Measurements from ENCODE around the gene BRSK1. TPM values are rescaled to one million over a fixed set of nuclear protein-coding genes. Genes with fewer than 3 reads are reported as not detected.
A peak's percentile ranks its signal among the peaks of the same experiment; 100 is the strongest.

BRSK1 gene
- total and polyA plus RNA-seq, 2 of the 8 experiments (the other 6 are each of a cell fraction or from before 2014, with no cell fraction given), result 27.6 to 32.7 TPM

- H3K27me3 ChIP-seq (replicated peaks in 1 of 4; ENCODE audit: control insufficient read depth in 3 of 4, extremely low read depth in 1 of 4, insufficient read depth in 3 of 4, low read length in 3 of 4), result peaks cover 0 to under 1% (median 0%) of the 10 kb centered on the region in 4 experiments; a peak in 1 of 7 replicates
- TF ChIP-seq MAX (IDR thresholded peaks at IDR 0.05), result peak; percentile 72
- TF ChIP-seq USF2 (IDR thresholded peaks at IDR 0.05; ENCODE audit: low read length), result no peak
- TF ChIP-seq, protein P1, sequence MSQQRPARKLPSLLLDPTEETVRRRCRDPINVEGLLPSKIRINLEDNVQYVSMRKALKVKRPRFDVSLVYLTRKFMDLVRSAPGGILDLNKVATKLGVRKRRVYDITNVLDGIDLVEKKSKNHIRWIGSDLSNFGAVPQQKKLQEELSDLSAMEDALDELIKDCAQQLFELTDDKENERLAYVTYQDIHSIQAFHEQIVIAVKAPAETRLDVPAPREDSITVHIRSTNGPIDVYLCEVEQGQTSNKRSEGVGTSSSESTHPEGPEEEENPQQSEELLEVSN (IDR thresholded peaks at IDR 0.05), result peak; percentile 46; the same call in 1 of the 2 replicates
- CTCF ChIA-PET (ENCODE audit: partially characterized antibody), result interaction anchor here (0.6 to 2.0 kb wide), 5 partner anchors 8 to 76 kb away, joined by 3 to 9 read pairs (median 3); no protein-coding TSS in a partner anchor
- H3K23ac ChIP-seq (ENCODE audit: insufficient read length), result no peak overlapping the region
- H4K91ac ChIP-seq (replicated peaks; ENCODE audit: insufficient read length, low read length), result peak overlapping the region; percentile 34
- H2AK5ac ChIP-seq (ENCODE audit: low read depth, low read length), result peak overlapping the region; percentile 83; the same call in 1 of the 2 replicates
- peak overlapping the region; percentile 10 for H3K18ac ChIP-seq (ENCODE audit: extremely low read depth, low read length)
- POLR2A ChIA-PET (ENCODE audit: partially characterized antibody), result interaction anchor here (0.6 to 4.1 kb wide), 10 partner anchors 8 to 66 kb away, joined by 3 to 30 read pairs (median 4); partner anchors contain the start of genes GARIN5B and UBE2S
- H3K36me3 ChIP-seq (ENCODE audit: control insufficient read depth in 2 of 4, insufficient read depth in 4 of 4, low read length in 3 of 4), result peaks cover 0 to 38% (median 18%) of the 10 kb centered on the region in 4 experiments; a peak in 4 of 8 replicates
- peak overlapping the region; percentile 0 for H4K5ac ChIP-seq (ENCODE audit: insufficient read length, low read depth, low read length)
- H2BK12ac ChIP-seq (ENCODE audit: low read depth, low read length), result peak overlapping the region; percentile 32; the same call in 1 of the 2 replicates
- DNase-seq (ENCODE audit: low read depth in 1 of 2, low spot score in 2 of 2) (no peak), FAIRE-seq (no peak)
- H2BK15ac ChIP-seq (ENCODE audit: low read length), result peak overlapping the region; percentile 92
- H3K4me1 ChIP-seq (replicated peaks in 1 of 4; ENCODE audit: control insufficient read depth in 3 of 4, insufficient read depth in 4 of 4, low read length in 3 of 4), result peaks cover 0 to 23% (median 10%) of the 10 kb centered on the region in 4 experiments; a peak in 6 of 7 replicates
- H4K20me1 ChIP-seq (replicated peaks in 1 of 2; ENCODE audit: control insufficient read depth in 1 of 2, insufficient read depth in 2 of 2, low read length in 2 of 2), result peaks cover 0 to 6% of the 10 kb centered on the region in 2 experiments
- H2BK20ac ChIP-seq (ENCODE audit: low read length), result 0 out of 2 replicates have a peak overlapping the region, but pooled peaks have one; percentile 66
- peaks cover 5% of the 10 kb centered on the region; the same call in 1 of the 2 replicates for H3K79me1 ChIP-seq (ENCODE audit: low read depth, low read length)
- peak overlapping the region; percentile 96 for H3K4ac ChIP-seq (replicated peaks; ENCODE audit: insufficient read length, low read depth, low read length)
- peak overlapping the region; percentile 79 to 94 for H3K4me2 ChIP-seq (ENCODE audit: insufficient read depth in 1 of 2, low read depth in 2 of 2, low read length in 2 of 2)
- 85% methylated on average over 17 of the region's 50 CpGs; no CpG with 5 or more reads in 1 of the 2 experiments for WGBS, 2 experiments (ENCODE audit: extremely low coverage in 1 of 2, insufficient coverage in 1 of 2, insufficient read length in 1 of 2, insufficient replicate concordance in 2 of 2, low coverage in 1 of 2, low lambda C conversion rate in 2 of 2, missing lambda C conversion rate in 1 of 2)
- peaks cover 0 to 3% of the 10 kb centered on the region in 2 experiments; a peak in 1 of 4 replicates for H3K79me2 ChIP-seq (ENCODE audit: control insufficient read depth in 1 of 2, insufficient read depth in 2 of 2, low read length in 2 of 2)
- no peak overlapping the region for H2AFZ ChIP-seq (ENCODE audit: low read length)
- no peak overlapping the region; a peak in 1 of 7 replicates for H3K9ac ChIP-seq (replicated peaks in 1 of 4; ENCODE audit: extremely low read depth in 1 of 4, low read depth in 3 of 4, low read length in 3 of 4)
- no peak overlapping the region for H3K56ac ChIP-seq (replicated peaks; ENCODE audit: insufficient read length, low read depth, low read length)
- H3K4me3 ChIP-seq (ENCODE audit: extremely low read depth in 1 of 4, insufficient read depth in 2 of 4, low read depth in 3 of 4, low read length in 4 of 4), result peak overlapping the region in 3 of 4 experiments; percentile 23 to 84 (median 26); a peak in 6 of 8 replicates
- H3K14ac ChIP-seq (ENCODE audit: insufficient read length), result no peak overlapping the region
- no peaks in the 10 kb centered on the region for H3K9me3 ChIP-seq (ENCODE audit: insufficient read depth in 2 of 2, low read depth in 1 of 2, low read length in 1 of 2)
- H2BK120ac ChIP-seq (replicated peaks; ENCODE audit: low read depth, low read length), result no peak overlapping the region
- H2BK5ac ChIP-seq (ENCODE audit: low read depth, low read length), result peak overlapping the region; percentile 22
- H4K8ac ChIP-seq (ENCODE audit: extremely low read depth, insufficient read depth, low read length), result peak overlapping the region; percentile 73
- peaks cover 20% of the 10 kb centered on the region; the same call in 1 of the 2 replicates for H3K23me2 ChIP-seq (ENCODE audit: low read depth, low read length)
- no peak overlapping the region for H3K27ac ChIP-seq (ENCODE audit: low read depth, low read length)
These were observed 58.1 kb downstream of the BRSK1 start for GRCh38 chr19:55341595-55342531.
